HG03196 (cell line): ENCODE data around the gene SPARC.
"Not testable (repeated sequence)": the region's sequence is repeated elsewhere in the genome, so short reads cannot be mapped to it uniquely, and the experiment has no call there.

Experiments
- ATAC-seq: cut with Tn5 transposase; IDR thresholded peaks from one replicate; pipeline ENCODE4 v1.9.1; 2021; ENCODE audit not compliant: unreplicated experiment

Gene SPARC

GRCh38 chr5:151703227-151703626 is 16.5 kb upstream of the SPARC start:
- ATAC-seq = peak; percentile 93

DNA sequence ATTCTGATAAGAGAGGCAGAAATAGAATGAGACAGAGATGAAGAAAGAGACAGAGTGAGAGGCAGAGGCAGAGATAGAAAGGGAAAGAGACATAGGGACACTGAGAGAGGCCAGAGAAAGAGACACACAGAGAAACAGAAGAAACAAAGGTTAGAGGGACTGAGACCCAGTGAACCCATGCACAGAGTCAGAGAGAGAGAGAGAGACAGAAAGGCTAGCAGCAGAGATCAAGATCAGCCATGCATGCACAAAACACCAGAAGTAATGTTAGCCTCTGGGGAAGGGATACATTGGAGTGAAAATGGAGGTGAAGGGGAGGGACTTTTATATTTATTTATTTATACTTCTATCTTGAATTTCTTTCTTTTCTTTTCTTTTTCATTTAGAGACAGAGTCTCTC is 14.1 kb upstream of the SPARC start:
- peak; percentile 56 for ATAC-seq

DNA sequence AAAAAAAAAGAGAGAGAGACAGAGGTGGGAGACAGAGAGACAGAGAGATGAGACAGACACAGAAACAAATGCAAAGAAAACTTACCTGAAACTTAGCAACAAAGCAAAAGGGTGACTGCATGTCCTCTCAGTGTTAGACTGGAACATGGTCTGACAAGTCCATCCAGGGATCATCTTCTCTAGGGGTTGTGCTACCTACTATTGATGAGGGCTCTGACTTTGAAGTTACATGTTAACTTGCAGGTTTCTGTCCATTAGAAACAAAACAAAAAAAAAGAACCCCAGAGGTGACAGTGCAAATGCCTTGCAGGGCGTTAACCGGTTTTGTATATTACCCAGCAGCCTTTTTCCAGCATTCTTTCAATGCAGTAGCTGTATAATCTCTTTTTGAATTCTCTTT is 13.6 kb upstream of the SPARC start:
- ATAC-seq = peak; percentile 26

- no peak for ATAC-seq
Measured at GRCh38 chr5:151699071-151699901, 12.6 kb upstream of the SPARC start.

DNA sequence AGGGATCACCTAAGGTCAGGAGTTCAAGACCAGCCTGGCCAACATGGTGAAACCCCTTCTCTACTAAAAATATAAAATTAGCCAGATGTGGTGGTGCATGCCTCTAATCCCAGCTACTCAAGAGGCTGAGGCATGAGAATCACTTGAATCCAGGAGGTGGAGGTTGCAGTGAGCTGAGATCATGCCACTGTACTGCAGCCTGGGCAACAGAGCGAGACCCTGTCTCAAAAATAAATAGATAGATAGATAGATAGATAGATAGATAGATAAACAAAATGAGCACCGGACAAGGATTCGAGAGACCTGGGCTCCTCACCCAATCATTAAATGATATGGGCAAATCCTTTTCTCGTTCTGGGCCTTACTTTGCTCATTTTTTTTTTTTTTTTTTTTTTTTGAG is 11.4 kb upstream of the SPARC start:
- ATAC-seq = not testable (repeated sequence)

GRCh38 chr5:151697452-151697851 is 10.7 kb upstream of the SPARC start:
- ATAC-seq = no peak

GRCh38 chr5:151696470-151697061 is 9.9 kb upstream of the SPARC start:
- ATAC-seq = no peak

- no peak for ATAC-seq
Measured at GRCh38 chr5:151695464-151695863, 8.7 kb upstream of the SPARC start.

DNA sequence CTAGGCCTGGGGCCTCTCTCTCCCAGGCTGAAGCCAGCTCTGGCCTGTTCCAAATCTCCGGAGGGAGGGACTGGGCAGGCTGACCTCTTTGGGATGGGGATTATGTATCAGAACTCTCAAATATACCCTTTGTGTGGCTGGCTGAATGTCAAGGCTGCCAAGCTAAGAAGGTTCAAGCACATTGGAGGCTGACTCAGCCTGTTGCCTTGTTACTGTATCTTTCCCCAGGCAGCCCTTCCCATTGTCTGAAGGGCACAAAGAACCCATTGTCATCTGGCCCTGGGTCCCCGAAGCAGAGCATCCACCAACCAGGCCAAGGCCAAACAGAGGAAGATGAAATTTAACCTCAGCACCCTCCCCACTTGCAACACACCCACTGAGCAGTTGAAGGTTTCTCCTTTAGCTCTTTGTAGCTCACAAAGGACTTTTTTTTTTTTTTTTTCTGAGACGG is 7.3 kb upstream of the SPARC start:
- no peak for ATAC-seq

DNA sequence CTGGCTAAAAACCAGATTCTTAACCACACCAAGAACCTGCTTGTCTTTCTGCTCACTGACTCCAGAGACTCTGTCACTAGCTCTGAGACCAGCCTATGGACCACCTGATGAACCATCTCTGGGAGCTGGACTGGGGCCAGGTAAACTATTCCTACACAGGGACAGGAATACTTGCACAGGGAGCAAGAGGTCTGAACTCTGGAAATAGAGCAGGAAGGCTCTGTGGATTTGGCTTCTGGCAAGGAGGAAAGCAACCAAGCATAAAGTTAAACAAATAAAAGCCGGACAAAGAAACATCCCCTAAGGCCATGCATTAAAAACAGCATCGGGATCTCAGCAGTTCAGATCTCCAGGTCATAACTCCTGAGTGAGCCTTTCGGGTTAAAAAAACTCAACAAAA is 5.6 kb upstream of the SPARC start:
- no peak for ATAC-seq

DNA sequence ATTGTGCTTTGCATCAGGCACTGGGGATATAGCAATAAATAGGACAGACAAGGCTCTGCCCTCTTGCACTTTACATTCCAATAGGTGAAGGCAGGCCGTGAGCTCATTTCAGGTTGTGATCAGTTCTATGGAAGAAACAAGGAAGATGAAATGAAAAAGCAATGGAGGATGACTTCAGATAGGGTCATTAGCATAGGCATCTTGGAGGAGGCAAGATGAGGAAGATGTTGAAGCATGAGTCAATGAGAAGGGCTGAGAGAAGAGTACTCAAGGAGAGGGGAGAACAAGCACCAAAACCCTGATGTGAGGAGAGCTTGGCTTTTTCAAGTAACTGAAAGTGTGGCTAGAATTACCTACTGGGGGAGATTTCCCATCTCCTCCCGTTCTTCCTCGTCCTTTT is 5.0 kb upstream of the SPARC start:
- no peak for ATAC-seq

DNA sequence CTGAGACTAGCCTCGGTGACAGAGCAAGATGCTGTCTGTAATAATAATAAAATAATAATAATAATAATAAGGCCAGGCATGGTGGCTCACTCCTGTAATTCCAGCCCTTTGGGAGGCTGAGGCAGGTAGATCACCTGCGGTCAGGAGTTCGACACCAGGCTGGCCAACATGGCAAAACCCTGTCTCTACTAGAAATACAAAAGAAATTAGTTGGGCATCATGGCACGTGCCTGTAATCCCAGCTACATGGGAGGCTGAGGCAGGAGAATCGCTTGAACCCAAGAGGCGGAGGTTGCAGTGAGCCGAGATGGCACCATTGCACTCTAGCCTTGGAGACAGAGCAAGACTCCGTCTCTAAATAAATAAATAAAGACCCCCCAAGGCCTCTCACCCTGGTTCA is 2.9 kb upstream of the SPARC start:
- not testable (repeated sequence) for ATAC-seq

GRCh38 chr5:151688436-151688835 is 1.7 kb upstream of the SPARC start:
- no peak for ATAC-seq

DNA sequence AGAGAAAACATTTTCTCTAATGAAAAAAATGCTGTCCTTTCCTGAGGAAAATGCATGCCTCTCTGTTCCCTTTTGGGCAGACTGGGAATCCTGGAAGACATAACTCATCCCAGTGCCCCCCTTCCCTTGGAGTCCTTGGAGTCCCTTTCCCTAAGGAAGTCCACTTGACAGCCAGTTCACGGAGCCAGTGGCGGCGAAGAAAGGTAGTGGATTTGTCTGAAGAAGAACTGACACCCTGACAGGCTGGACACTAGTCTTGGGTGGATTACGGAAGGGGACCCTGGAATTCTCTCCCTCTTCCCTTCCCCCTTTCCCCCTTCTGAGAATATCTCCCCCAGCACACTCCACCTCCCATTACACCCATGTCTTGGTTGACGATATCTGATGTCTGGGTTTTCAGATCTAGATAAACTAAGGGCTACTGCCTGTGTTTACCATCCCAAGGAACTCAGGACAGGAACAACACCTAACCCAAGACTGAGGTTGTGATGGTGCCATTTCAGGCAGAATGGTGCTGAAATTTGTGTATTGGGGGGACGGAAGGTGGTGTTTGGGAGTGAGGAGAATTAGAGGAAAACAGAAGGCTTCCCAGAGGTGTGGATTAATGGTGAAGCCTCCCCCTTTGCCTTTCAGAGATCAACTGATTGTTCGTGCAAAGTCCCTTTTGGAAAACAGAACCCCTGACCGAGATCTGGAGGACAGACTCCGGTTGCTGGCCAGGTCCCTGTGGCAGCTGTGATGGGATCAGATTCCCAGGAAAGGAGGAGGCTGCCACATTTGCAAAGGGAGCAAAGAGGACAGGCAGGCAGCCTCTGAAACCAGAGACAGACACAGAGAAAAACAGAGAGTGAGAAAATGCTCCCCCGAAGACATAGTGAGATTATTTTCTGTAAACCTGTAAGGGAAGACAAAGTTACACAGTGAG is 704 bp downstream of the SPARC start:
- no peak for ATAC-seq

DNA sequence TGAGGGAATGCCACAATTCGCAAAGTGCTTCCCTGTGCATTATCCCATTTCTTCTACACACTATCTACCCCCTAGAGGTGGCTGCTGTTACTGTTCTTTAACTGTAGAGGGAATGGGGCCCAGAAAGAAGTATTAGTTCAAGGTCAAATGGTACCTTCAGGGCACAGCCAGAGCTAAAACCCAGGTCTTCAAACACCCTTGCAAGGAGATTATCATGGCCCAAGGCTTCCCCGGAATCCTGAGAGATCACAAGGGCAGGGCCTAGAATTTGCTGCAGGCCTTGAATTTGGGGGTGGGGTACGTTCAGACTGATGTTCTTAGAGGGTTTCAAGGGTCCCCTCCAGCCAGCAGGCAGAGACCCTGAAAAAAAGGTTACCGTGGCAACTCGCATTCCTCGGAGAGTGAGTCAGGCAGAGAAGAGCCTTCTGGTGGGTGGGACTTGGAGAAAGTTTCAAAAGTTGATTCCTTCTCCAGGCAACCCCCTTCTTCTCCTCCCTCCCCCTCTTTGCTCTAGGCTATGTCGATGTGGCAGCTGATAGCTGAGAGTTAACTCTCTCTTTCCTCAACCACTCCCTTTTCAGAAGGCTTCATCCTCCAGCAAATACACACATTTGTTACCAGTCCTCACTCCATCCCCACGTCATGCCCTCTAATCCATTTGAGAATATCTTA is 1.9 kb downstream of the SPARC start:
- ATAC-seq = no peak

DNA sequence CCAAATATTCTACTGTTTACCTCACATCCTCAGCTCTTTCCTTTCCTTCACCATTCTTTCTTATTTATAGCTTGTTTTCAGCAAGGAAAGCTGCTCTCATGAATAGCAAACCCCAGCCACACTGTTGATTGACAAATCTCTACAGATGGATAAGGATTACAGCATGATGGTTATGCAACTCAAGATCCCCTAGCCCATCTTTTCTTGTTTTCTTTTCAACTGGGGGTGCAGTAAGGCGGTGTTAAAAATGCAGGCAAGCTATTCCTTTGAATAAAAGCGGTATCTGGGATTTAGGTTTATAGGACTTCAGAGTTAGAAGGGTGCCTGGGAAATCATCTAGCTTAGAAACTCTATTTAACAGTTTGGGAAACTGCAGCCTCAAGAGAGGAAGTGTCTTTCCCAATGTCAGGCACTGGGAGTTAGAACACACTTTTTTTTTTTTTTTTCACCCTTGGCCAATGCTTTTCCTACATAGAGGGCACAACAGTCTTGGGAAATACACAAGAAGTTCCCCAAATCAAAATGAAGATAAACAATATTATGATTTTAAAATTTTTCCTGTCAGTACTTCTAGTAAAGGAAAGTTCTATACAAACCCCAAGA is 2.6 kb downstream of the SPARC start:
- no peak for ATAC-seq

GRCh38 chr5:151683444-151683843 is 3.3 kb downstream of the SPARC start:
- no peak for ATAC-seq

DNA sequence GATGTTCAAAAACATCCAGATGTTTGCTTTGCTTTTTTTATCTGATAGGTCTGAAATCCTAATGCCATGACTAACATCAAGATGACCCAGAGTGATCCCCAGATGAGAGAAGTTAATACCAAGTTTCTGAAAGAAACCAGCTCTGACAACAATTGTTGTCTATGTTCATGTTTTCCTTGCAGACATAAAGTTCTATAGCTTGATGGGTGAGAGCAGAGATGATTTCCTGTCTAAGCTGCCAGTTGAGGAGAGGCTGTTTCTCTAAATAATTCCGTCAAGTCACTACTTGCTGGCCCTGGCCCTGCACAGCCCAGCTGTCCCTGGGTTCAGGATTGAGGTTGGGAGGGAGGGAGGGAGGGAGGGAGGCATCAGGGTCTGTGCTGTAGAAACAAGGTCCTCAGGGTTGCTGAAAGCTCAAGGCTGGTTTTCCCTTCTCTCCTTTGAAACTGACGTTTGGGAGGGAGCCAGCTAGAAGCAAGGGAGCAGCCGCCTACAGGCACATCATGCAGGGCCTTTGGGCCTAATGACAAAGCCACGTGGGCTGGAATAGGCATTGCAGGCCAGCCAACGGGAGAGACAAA is 3.9 kb downstream of the SPARC start:
- ATAC-seq = no peak

- no peak for ATAC-seq
Measured at GRCh38 chr5:151682240-151682639, 4.5 kb downstream of the SPARC start.

GRCh38 chr5:151680944-151681427 is 5.7 kb downstream of the SPARC start:
- ATAC-seq = no peak
